Neuronal stem cell (in vitro differentiated cells): ENCODE data around the gene ZNF513.

Source experiments
- DNase-seq: peaks from one replicate; pipeline ENCODE4 v3.0.0-alpha.2; 2013; ENCODE audit warnings: low spot score
- H2AFZ ChIP-seq: one replicate; pipeline ENCODE4 v1.6.1; 2013; ENCODE audit warnings: mild to moderate bottlenecking, low read length, inconsistent platforms
- H2AK5ac ChIP-seq: 2 replicates; pipeline ENCODE4 v1.6.1; 2013; ENCODE audit warnings: low read depth, mild to moderate bottlenecking, inconsistent platforms, low read length, moderate library complexity, mixed read lengths
- H2BK120ac ChIP-seq: 2 replicates; pipeline ENCODE4 v1.6.1; 2013; ENCODE audit warnings: low read depth, mild to moderate bottlenecking, inconsistent platforms, low read length, moderate library complexity, mixed read lengths
- H2BK12ac ChIP-seq: one replicate; pipeline ENCODE4 v1.6.1; 2013; ENCODE audit warnings: low read length, inconsistent platforms
- H2BK15ac ChIP-seq: 2 replicates; pipeline ENCODE4 v1.6.1; 2013; ENCODE audit warnings: mild to moderate bottlenecking, low read length, inconsistent platforms, mixed read lengths
- H2BK5ac ChIP-seq: one replicate; pipeline ENCODE4 v1.6.1; 2013; ENCODE audit warnings: inconsistent platforms, mild to moderate bottlenecking, low read length, moderate library complexity
- H3K14ac ChIP-seq: one replicate; pipeline ENCODE4 v1.6.1; 2013; ENCODE audit warnings: low read length, inconsistent platforms
- H3K18ac ChIP-seq: 2 replicates; pipeline ENCODE4 v1.6.1; 2013; ENCODE audit warnings: low read length, inconsistent platforms
- H3K23ac ChIP-seq: 2 replicates; pipeline ENCODE4 v1.6.1; 2013; ENCODE audit warnings: low read depth, mild to moderate bottlenecking, mixed read lengths, low read length, inconsistent platforms; ENCODE audit not compliant: poor library complexity
- H3K27ac ChIP-seq: replicated peaks from 3 replicates; pipeline ENCODE4 v1.5.1; 2013; ENCODE audit warnings: low read length, inconsistent platforms
- H3K27me3 ChIP-seq, 3 experiments: 2 replicates each; pipeline ENCODE4 v1.6.1; 2013; ENCODE audit warnings: low read length in 3 of 3, mild to moderate bottlenecking in 2 of 3, inconsistent platforms in 1 of 3, low read depth in 1 of 3, mixed read lengths in 1 of 3, moderate library complexity in 1 of 3; ENCODE audit not compliant: control insufficient read depth in 3 of 3, insufficient read depth in 3 of 3
- H3K36me3 ChIP-seq, 2 donors: replicated peaks in 1 of 2; 2 replicates each; pipeline ENCODE4 v1.6.1; 2013; ENCODE audit warnings: low read length in 2 of 2; ENCODE audit not compliant: control insufficient read depth in 2 of 2, insufficient read depth in 2 of 2
- H3K4ac ChIP-seq: 2 replicates; pipeline ENCODE4 v1.6.1; 2013; ENCODE audit warnings: inconsistent platforms, mild to moderate bottlenecking, low read length, moderate library complexity
- H3K4me1 ChIP-seq, 2 donors: 1 replicate in 1 of 2; 2 replicates in 1 of 2; pipeline ENCODE4 v1.6.1; 2013; ENCODE audit warnings: low read length in 2 of 2, low read depth in 1 of 2; ENCODE audit not compliant: control insufficient read depth in 2 of 2, insufficient read depth in 1 of 2
- H3K4me2 ChIP-seq: one replicate; pipeline ENCODE4 v1.6.1; 2013; ENCODE audit warnings: mild to moderate bottlenecking, low read length, inconsistent platforms; ENCODE audit not compliant: insufficient read depth, poor library complexity, severe bottlenecking
- H3K4me3 ChIP-seq, 2 donors: 2 replicates each; pipeline ENCODE4 v1.5.1; 2013; ENCODE audit warnings: low read length in 2 of 2, mild to moderate bottlenecking in 2 of 2, inconsistent platforms in 1 of 2, moderate library complexity in 1 of 2
- H3K79me1 ChIP-seq: one replicate; pipeline ENCODE4 v1.6.1; 2013; ENCODE audit warnings: low read depth, mild to moderate bottlenecking, inconsistent platforms, low read length, moderate library complexity
- H3K9ac ChIP-seq: one replicate; pipeline ENCODE4 v1.6.1; 2013; ENCODE audit warnings: mild to moderate bottlenecking, low read depth, low read length, inconsistent platforms; ENCODE audit not compliant: poor library complexity
- H3K9me3 ChIP-seq, 2 donors: replicated peaks in 1 of 2; 2 replicates each; pipeline versions ENCODE3 to v1.6.1; 2013; ENCODE audit warnings: low read length in 2 of 2, mild to moderate bottlenecking in 2 of 2, inconsistent platforms in 1 of 2, low read depth in 1 of 2, mixed read lengths in 1 of 2, moderate library complexity in 1 of 2; ENCODE audit not compliant: control insufficient read depth in 2 of 2, insufficient read depth in 1 of 2
- H4K8ac ChIP-seq: one replicate; pipeline ENCODE4 v1.6.1; 2013; ENCODE audit warnings: low read depth, mild to moderate bottlenecking, inconsistent platforms, low read length, moderate library complexity
- H4K91ac ChIP-seq: one replicate; pipeline ENCODE4 v1.6.1; 2013; ENCODE audit warnings: low read length, low read depth, mild to moderate bottlenecking, inconsistent platforms; ENCODE audit not compliant: poor library complexity
- WGBS, 2 donors: extraction: QIAGEN DNeasy Blood & Tissue Kit; methylation state at CpG; one replicate each; pipeline ENCODE4 v1.1.7; 2013; ENCODE audit warnings: missing lambda C conversion rate in 2 of 2, mixed read lengths in 1 of 2; ENCODE audit not compliant: insufficient read length in 2 of 2, insufficient replicate concordance in 1 of 2; ENCODE audit errors: extremely low coverage in 2 of 2; 5-methylcytosine and 5-hydroxymethylcytosine counted together

Gene ZNF513

GRCh38 chr2:27369471-27370025, 11.0 kb downstream of the ZNF513 start:
- H3K27ac ChIP-seq: no peak overlapping the region

DNA sequence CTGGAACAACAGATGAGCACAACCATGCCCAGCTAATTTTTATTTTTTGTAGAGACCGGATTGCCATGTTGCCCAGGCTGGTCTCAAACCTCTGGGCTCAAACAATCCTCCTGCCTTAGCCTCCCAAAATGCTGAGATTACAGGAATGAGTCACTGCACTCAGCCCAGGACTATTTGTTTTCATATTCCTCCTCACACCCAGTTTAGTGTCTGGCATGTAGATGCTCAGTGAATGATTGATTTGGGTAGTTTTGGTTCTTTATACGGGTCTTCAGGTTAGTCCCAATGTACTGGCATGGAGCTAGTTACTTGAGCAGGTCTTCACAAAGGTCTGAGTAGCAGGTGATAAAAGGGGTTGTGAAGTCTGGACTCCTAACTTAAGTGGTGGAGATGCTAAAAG, 16.6 kb downstream of the ZNF513 start:
- Histone ChIP-seq H3K4me2 (no peak overlapping the region), H3K27ac (no peak overlapping the region), H3K36me3 (peaks cover 29 to 72% of the 10 kb centered on the region in 2 donors), H3K18ac (no peak overlapping the region), H2AFZ (no peak overlapping the region), H3K4me3 (no peak overlapping the region), H2BK12ac (no peak overlapping the region), H2BK15ac (no peak overlapping the region), H2AK5ac (no peak overlapping the region), H3K9ac (no peak overlapping the region), H3K9me3 (no peaks in the 10 kb centered on the region), H3K27me3 (no peaks in the 10 kb centered on the region), H3K23ac (no peak overlapping the region), H3K14ac (no peak overlapping the region), H4K91ac (no peak overlapping the region), H4K8ac (no peak overlapping the region), H2BK5ac (no peak overlapping the region), H3K79me1 (no peaks in the 10 kb centered on the region), H2BK120ac (no peak overlapping the region), H3K4ac (no peak overlapping the region), H3K4me1 (peaks cover 0 to 1% of the 10 kb centered on the region in 2 donors)
- WGBS, 2 donors: no CpG with 5 or more reads among the region's 2 CpGs
- DNase-seq: no peak

More at GRCh38 chr2:27369471-27370025, 11.0 kb downstream of the ZNF513 start:
- no peak for DNase-seq
- no peak overlapping the region for H2BK15ac ChIP-seq
- peak overlapping the region; percentile 88 for H2BK5ac ChIP-seq
- H2BK120ac ChIP-seq: peak overlapping the region; percentile 34
- H2AFZ ChIP-seq: peak overlapping the region; percentile 97
- H3K9me3 ChIP-seq: no peaks in the 10 kb centered on the region
- WGBS, 2 donors: no CpG with 5 or more reads among the region's 18 CpGs
- peak overlapping the region; percentile 96 for H3K23ac ChIP-seq
- H3K14ac ChIP-seq: peak overlapping the region; percentile 90
- no peak overlapping the region for H4K8ac ChIP-seq
- H3K4ac ChIP-seq: no peak overlapping the region
- H3K18ac ChIP-seq: peak overlapping the region; percentile 98
- H3K4me2 ChIP-seq: peak overlapping the region; percentile 87
- peaks cover 10 to 13% of the 10 kb centered on the region in 2 donors for H3K4me1 ChIP-seq
- H3K4me3 ChIP-seq: peak overlapping the region; percentile 86 to 94
- no peak overlapping the region for H2AK5ac ChIP-seq
- H3K27me3 ChIP-seq: no peaks in the 10 kb centered on the region
- peaks cover 38 to 70% of the 10 kb centered on the region in 2 donors for H3K36me3 ChIP-seq
- H3K9ac ChIP-seq: peak overlapping the region; percentile 99
- no peak overlapping the region for H4K91ac ChIP-seq
- H2BK12ac ChIP-seq: no peak overlapping the region
- peaks cover 17% of the 10 kb centered on the region for H3K79me1 ChIP-seq

DNA sequence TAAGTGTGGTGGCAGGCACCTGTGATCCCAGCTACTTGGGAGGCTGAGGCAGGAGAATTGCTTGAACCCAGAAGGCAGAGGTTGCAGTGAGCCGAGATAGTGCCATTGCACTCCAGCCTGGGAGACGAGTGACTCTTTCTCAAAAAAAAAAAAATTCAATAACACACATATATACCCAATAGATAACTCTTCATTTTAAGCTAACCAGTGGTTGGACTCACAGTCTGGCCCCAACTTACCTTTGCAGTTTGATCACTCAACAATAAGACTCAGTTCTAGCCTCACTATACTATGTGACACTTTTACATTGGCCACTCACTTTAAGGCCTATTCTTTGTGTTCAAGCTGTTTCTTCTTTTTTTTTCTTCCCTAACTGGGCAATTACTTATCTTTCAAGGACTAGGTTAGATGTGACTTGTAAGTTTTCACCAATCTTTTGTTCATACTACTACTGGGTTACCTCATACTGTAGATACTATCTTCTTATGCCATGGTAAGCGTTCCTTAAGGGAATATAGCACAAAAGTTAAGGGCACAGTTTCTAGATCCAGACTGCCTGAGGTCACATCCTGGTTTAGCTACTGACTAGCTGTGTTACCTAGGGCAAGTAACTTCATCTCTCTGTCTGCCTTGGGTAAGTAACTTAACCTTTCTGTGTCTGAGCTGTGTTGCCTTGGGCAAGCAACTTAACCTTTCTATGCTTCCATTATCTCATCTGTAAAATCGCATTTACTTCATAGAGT, 17.7 kb downstream of the ZNF513 start:
- Histone ChIP-seq H3K14ac (no peak overlapping the region), H3K23ac (no peak overlapping the region), H3K27ac (no peak overlapping the region), H3K27me3 (no peaks in the 10 kb centered on the region), H2BK15ac (no peak overlapping the region), H3K9ac (no peak overlapping the region), H4K91ac (no peak overlapping the region), H3K18ac (no peak overlapping the region), H2AFZ (no peak overlapping the region), H3K4me3 (no peak overlapping the region), H2BK12ac (no peak overlapping the region), H3K4ac (no peak overlapping the region), H3K79me1 (no peaks in the 10 kb centered on the region), H2BK120ac (no peak overlapping the region), H2AK5ac (no peak overlapping the region), H3K4me2 (no peak overlapping the region), H3K9me3 (peaks cover 0 to 7% of the 10 kb centered on the region in 2 donors), H4K8ac (no peak overlapping the region), H3K36me3 (peaks cover 24 to 69% of the 10 kb centered on the region in 2 donors), H2BK5ac (no peak overlapping the region), H3K4me1 (no peaks in the 10 kb centered on the region)
- no CpG with 5 or more reads among the region's 4 CpGs for WGBS, 2 donors
- DNase-seq: no peak
